SK-N-SH treated with all-trans-retinoic acid at 6 μM for 48 hours (cell line): Measurements from ENCODE around the gene MED15.
A peak's percentile ranks its signal among the peaks of the same experiment; 100 is the strongest.

ENCODE experiments used
- ATAC-seq: fragments of 200-7000 bp; cut with Tn5 transposase; 3 replicates; pipeline ENCODE4 v1.9.1; 2020; ENCODE audit warnings: mild to moderate bottlenecking, moderate library complexity
- GLIS3 ChIP-seq: fragments of 250-450 bp; sonication (Bioruptor Pico); IDR thresholded peaks from 2 replicates; pipeline ENCODE4 v1.5.0; 2020; ENCODE audit warnings: mild to moderate bottlenecking, moderate library complexity
- ISL1 ChIP-seq: fragments of 250-450 bp; sonication (Bioruptor Pico); IDR thresholded peaks from 2 replicates; pipeline ENCODE4 v2.1.2; 2022; ENCODE audit warnings: mild to moderate bottlenecking, moderate library complexity
- OSR1 ChIP-seq: fragments of 250-450 bp; sonication (Bioruptor Pico); IDR thresholded peaks from 2 replicates; pipeline ENCODE4 v1.8.0; 2022; ENCODE audit warnings: moderate library complexity, mild to moderate bottlenecking, inconsistent platforms
- PPARA ChIP-seq: fragments of 250-450 bp; sonication (Bioruptor Pico); IDR thresholded peaks from 2 replicates; pipeline ENCODE4 v1.5.0; 2020; ENCODE audit warnings: mild to moderate bottlenecking, borderline replicate concordance
- RARB ChIP-seq: fragments of 250-450 bp; sonication (Bioruptor Pico); IDR thresholded peaks from 2 replicates; pipeline ENCODE4 v1.8.0; 2021; ENCODE audit warnings: mild to moderate bottlenecking, moderate library complexity
- SNAI2 ChIP-seq: fragments of 250-450 bp; sonication (Bioruptor Pico); IDR thresholded peaks from 2 replicates; pipeline ENCODE4 v1.5.0; 2020; ENCODE audit warnings: mild to moderate bottlenecking, moderate library complexity
- TCF4 ChIP-seq: fragments of 250-450 bp; sonication (Bioruptor Pico); IDR thresholded peaks from 2 replicates; pipeline ENCODE4 v1.8.0; 2021; ENCODE audit warnings: mild to moderate bottlenecking, moderate library complexity, borderline replicate concordance
- ZC3H10 ChIP-seq: fragments of 250-450 bp; sonication (Bioruptor Pico); IDR thresholded peaks from 2 replicates; pipeline ENCODE4 v1.5.1; 2021; ENCODE audit warnings: mild to moderate bottlenecking, moderate library complexity
- ZFP30 ChIP-seq: fragments of 450-650 bp; formaldehyde crosslinking; IDR thresholded peaks from 2 replicates; pipeline ENCODE4 v1.5.0; 2022; ENCODE audit warnings: mild to moderate bottlenecking, moderate library complexity
- ZNF70 ChIP-seq: fragments of 450-650 bp; formaldehyde crosslinking; IDR thresholded peaks from 2 replicates; pipeline ENCODE4 v1.5.0; 2020; ENCODE audit warnings: mild to moderate bottlenecking, moderate library complexity
- TF ChIP-seq, protein P1 (sequence below): fragments of 250-450 bp; sonication (Bioruptor Pico); IDR thresholded peaks from 2 replicates; pipeline ENCODE4 v1.5.0; 2020; ENCODE audit warnings: mild to moderate bottlenecking, moderate library complexity
- TF ChIP-seq, protein P2 (sequence below): fragments of 250-450 bp; sonication (Bioruptor Pico); IDR thresholded peaks from 2 replicates; pipeline ENCODE4 v1.8.0; 2020; ENCODE audit warnings: mild to moderate bottlenecking, moderate library complexity, borderline replicate concordance
- TF ChIP-seq, protein P3 (sequence below): fragments of 250-450 bp; sonication (Bioruptor Pico); IDR thresholded peaks from 2 replicates; pipeline ENCODE4 v1.5.1; 2021; ENCODE audit warnings: mild to moderate bottlenecking, moderate library complexity
- TF ChIP-seq, protein P4 (sequence below): fragments of 250-450 bp; sonication (Bioruptor Pico); IDR thresholded peaks from 2 replicates; pipeline ENCODE4 v1.8.0; 2021; ENCODE audit warnings: low read depth, mild to moderate bottlenecking, moderate library complexity, borderline replicate concordance

The MED15 gene, protein sequence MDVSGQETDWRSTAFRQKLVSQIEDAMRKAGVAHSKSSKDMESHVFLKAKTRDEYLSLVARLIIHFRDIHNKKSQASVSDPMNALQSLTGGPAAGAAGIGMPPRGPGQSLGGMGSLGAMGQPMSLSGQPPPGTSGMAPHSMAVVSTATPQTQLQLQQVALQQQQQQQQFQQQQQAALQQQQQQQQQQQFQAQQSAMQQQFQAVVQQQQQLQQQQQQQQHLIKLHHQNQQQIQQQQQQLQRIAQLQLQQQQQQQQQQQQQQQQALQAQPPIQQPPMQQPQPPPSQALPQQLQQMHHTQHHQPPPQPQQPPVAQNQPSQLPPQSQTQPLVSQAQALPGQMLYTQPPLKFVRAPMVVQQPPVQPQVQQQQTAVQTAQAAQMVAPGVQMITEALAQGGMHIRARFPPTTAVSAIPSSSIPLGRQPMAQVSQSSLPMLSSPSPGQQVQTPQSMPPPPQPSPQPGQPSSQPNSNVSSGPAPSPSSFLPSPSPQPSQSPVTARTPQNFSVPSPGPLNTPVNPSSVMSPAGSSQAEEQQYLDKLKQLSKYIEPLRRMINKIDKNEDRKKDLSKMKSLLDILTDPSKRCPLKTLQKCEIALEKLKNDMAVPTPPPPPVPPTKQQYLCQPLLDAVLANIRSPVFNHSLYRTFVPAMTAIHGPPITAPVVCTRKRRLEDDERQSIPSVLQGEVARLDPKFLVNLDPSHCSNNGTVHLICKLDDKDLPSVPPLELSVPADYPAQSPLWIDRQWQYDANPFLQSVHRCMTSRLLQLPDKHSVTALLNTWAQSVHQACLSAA

DNA sequence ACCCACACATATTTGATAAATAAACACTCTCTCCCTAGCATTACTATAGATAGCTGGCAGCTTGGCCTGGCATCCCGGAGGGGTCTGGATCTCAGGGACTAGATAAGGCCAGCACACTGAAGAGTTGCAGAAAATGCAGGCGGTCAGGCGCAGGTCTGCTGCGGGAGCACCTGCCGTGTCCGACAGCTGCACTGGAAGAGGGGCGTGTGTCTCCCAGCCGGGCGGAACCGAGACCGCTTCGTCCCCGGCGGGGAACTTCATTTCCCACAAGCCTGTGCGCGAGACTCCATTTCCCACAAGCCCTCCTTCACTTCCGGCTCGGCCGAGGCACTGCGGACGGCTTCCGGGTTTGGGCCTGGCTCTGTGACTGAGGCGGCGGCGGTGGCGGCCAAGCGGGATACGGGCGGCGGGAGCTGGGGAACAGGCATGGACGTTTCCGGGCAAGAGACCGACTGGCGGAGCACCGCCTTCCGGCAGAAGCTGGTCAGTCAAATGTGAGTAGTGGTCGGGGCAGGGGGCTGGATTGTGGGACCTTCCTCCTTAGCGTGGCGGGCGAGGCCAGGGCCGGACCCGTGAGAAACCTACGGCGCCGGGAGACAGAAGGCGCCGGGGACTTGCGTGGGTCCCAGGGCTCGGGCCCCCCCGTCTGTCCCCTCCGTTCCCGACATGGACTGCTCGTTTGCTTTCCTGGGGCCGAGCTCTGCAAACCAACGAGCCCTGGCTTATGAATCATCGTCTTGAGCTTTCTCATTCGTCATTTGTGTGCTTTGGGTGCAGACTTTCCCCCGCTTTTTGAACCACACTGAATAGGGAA lies at the start of gene MED15:
MED15 (plus strand) TSS at position 358 of the 814 bp plus-strand sequence; CDS start at position 427, 69 bp downstream.
- ATAC-seq = peak; percentile 83
- TF ChIP-seq GLIS3 (CRISPR knock-in tag) = 0 out of 2 replicates have a peak, but pooled peaks have one; percentile 8
- TF ChIP-seq SNAI2 (CRISPR knock-in tag) = peak; percentile 70; the same call in 1 of the 2 replicates
- TF ChIP-seq, protein P1, sequence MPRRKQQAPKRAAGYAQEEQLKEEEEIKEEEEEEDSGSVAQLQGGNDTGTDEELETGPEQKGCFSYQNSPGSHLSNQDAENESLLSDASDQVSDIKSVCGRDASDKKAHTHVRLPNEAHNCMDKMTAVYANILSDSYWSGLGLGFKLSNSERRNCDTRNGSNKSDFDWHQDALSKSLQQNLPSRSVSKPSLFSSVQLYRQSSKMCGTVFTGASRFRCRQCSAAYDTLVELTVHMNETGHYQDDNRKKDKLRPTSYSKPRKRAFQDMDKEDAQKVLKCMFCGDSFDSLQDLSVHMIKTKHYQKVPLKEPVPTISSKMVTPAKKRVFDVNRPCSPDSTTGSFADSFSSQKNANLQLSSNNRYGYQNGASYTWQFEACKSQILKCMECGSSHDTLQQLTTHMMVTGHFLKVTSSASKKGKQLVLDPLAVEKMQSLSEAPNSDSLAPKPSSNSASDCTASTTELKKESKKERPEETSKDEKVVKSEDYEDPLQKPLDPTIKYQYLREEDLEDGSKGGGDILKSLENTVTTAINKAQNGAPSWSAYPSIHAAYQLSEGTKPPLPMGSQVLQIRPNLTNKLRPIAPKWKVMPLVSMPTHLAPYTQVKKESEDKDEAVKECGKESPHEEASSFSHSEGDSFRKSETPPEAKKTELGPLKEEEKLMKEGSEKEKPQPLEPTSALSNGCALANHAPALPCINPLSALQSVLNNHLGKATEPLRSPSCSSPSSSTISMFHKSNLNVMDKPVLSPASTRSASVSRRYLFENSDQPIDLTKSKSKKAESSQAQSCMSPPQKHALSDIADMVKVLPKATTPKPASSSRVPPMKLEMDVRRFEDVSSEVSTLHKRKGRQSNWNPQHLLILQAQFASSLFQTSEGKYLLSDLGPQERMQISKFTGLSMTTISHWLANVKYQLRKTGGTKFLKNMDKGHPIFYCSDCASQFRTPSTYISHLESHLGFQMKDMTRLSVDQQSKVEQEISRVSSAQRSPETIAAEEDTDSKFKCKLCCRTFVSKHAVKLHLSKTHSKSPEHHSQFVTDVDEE (CRISPR knock-in tag) = peak; percentile 75
- TF ChIP-seq ZC3H10 (CRISPR knock-in tag) = no peak

DNA sequence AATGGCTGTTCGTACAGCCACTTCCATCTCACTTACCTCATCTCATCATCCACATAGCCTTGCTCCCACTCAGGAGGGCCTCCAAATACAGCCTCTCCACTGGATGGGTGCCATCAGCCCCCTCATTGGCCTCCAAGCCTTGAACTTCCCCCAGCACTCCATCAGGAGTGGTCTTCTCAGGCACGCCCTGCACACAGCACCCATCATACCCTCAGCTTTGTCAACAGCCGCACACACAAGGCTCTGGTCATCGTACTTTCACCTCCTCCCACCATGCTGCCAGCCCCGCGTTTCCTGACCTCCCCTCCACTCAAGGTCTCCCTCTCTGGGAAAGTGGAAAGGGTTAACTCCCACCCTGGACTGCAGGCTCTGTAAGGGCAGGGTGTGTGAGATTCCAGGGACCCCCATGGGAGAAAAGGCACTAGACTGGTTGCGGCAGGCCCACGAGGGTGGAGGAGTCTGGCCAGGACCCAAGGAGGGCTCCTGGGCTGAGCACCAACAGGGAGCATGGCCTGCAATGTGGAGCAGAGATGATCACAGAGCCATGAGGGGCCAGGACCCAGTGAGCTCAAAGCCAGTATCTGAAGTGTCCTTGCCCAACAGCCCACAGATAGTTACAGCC lies 48.8 kb upstream of the MED15 start:
- TF ChIP-seq SNAI2 (CRISPR knock-in tag) (no peak), PPARA (CRISPR knock-in tag) (no peak), ISL1 (CRISPR knock-in tag) (no peak), ZC3H10 (CRISPR knock-in tag) (no peak), TCF4 (CRISPR knock-in tag) (no peak), OSR1 (CRISPR knock-in tag) (no peak), ZNF70 (CRISPR knock-in tag) (no peak), RARB (CRISPR knock-in tag) (no peak), ZFP30 (CRISPR knock-in tag) (no peak)
- TF ChIP-seq, protein P2, sequence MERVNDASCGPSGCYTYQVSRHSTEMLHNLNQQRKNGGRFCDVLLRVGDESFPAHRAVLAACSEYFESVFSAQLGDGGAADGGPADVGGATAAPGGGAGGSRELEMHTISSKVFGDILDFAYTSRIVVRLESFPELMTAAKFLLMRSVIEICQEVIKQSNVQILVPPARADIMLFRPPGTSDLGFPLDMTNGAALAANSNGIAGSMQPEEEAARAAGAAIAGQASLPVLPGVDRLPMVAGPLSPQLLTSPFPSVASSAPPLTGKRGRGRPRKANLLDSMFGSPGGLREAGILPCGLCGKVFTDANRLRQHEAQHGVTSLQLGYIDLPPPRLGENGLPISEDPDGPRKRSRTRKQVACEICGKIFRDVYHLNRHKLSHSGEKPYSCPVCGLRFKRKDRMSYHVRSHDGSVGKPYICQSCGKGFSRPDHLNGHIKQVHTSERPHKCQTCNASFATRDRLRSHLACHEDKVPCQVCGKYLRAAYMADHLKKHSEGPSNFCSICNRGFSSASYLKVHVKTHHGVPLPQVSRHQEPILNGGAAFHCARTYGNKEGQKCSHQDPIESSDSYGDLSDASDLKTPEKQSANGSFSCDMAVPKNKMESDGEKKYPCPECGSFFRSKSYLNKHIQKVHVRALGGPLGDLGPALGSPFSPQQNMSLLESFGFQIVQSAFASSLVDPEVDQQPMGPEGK = no peak
- TF ChIP-seq, protein P3, sequence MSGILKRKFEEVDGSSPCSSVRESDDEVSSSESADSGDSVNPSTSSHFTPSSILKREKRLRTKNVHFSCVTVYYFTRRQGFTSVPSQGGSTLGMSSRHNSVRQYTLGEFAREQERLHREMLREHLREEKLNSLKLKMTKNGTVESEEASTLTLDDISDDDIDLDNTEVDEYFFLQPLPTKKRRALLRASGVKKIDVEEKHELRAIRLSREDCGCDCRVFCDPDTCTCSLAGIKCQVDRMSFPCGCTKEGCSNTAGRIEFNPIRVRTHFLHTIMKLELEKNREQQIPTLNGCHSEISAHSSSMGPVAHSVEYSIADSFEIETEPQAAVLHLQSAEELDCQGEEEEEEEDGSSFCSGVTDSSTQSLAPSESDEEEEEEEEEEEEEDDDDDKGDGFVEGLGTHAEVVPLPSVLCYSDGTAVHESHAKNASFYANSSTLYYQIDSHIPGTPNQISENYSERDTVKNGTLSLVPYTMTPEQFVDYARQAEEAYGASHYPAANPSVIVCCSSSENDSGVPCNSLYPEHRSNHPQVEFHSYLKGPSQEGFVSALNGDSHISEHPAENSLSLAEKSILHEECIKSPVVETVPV (CRISPR knock-in tag) = no peak
- TF ChIP-seq, protein P4, sequence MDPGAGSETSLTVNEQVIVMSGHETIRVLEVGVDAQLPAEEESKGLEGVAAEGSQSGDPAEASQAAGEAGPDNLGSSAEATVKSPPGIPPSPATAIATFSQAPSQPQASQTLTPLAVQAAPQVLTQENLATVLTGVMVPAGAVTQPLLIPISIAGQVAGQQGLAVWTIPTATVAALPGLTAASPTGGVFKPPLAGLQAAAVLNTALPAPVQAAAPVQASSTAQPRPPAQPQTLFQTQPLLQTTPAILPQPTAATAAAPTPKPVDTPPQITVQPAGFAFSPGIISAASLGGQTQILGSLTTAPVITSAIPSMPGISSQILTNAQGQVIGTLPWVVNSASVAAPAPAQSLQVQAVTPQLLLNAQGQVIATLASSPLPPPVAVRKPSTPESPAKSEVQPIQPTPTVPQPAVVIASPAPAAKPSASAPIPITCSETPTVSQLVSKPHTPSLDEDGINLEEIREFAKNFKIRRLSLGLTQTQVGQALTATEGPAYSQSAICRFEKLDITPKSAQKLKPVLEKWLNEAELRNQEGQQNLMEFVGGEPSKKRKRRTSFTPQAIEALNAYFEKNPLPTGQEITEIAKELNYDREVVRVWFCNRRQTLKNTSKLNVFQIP (CRISPR knock-in tag) = no peak
- TF ChIP-seq, protein P1 (CRISPR knock-in tag) = no peak
- ATAC-seq = no peak
